ENCODE measurements around the gene NT5E. TPM values are rescaled to one million over a fixed set of nuclear protein-coding genes. Genes with fewer than 3 reads are reported as not detected.

The NT5E gene
- total and polyA plus RNA-seq, 2 donors (not counting 3 experiments of a cell fraction or from before 2014, with no cell fraction given): 59.3 to 115 TPM

GRCh38 chr6:85425997-85426396 lies 23.9 kb upstream of the NT5E start:
- no peaks in the 10 kb centered on the region for H3K79me2 ChIP-seq (ENCODE audit: control insufficient read depth, insufficient read depth, low read length)
- no peak overlapping the region for H3K4me2 ChIP-seq (ENCODE audit: insufficient read depth, low read length)
- no peak overlapping the region for H3K9ac ChIP-seq (replicated peaks; ENCODE audit: extremely low read depth, insufficient read depth, low read length)
- intact Hi-C loops (cut with micrococcal nuclease): no loop called here
- H4K20me1 ChIP-seq (replicated peaks; ENCODE audit: control insufficient read depth, extremely low read depth, insufficient read depth, low read length): no peaks in the 10 kb centered on the region
- no peak overlapping the region for H2AFZ ChIP-seq (ENCODE audit: low read depth, low read length)
- H3K36me3 ChIP-seq (ENCODE audit: control insufficient read depth in 2 of 2, extremely low read depth in 1 of 2, insufficient read depth in 2 of 2, low read length in 2 of 2): no peaks in the 10 kb centered on the region
- no peaks in the 10 kb centered on the region for H3K27me3 ChIP-seq (ENCODE audit: control insufficient read depth in 2 of 2, insufficient read depth in 2 of 2, low read length in 2 of 2)
- H3K9me1 ChIP-seq (replicated peaks; ENCODE audit: control insufficient read depth, extremely low read depth, insufficient read depth, low read length): no peaks in the 10 kb centered on the region
- no peak overlapping the region for H3K27ac ChIP-seq (ENCODE audit: insufficient read depth, low read depth, low read length)
- no peaks in the 10 kb centered on the region for H3K9me3 ChIP-seq (replicated peaks; ENCODE audit: control insufficient read depth, insufficient read depth, low read length)
- no peak overlapping the region for H3K4me3 ChIP-seq (replicated peaks in 1 of 3; ENCODE audit: insufficient read depth in 1 of 3, low read depth in 1 of 3, low read length in 3 of 3)
- dilution Hi-C loops (cut with MboI; ENCODE audit: extremely low pct_ligation_motif_present, low sequenced_read_pairs): no loop called here
- H3K4me1 ChIP-seq (ENCODE audit: control insufficient read depth, extremely low read depth, insufficient read depth, low read length): peaks cover 2% of the 10 kb centered on the region
- no peak for TF ChIP-seq CTCF (IDR thresholded peaks at IDR 0.05; ENCODE audit: extremely low read depth in 1 of 2, insufficient read depth in 1 of 2, low read depth in 1 of 2, low read length in 2 of 2)
- TF ChIP-seq MYC (IDR thresholded peaks at IDR 0.05; ENCODE audit: low read depth, low read length): no peak
- no peak for TF ChIP-seq POLR2AphosphoS5 (IDR thresholded peaks at IDR 0.05; ENCODE audit: insufficient read depth, low read depth, low read length)
- TF ChIP-seq MAX (IDR thresholded peaks at IDR 0.05; ENCODE audit: insufficient read depth, insufficient read length): no peak
- no peak for TF ChIP-seq JUN (IDR thresholded peaks at IDR 0.05; ENCODE audit: borderline replicate concordance, insufficient read depth, insufficient read length, low read depth)
- no peak for TF ChIP-seq GATA2 (IDR thresholded peaks at IDR 0.05; ENCODE audit: insufficient read depth, insufficient read length, low read depth, low read length)
- TF ChIP-seq EZH2 (IDR thresholded peaks at IDR 0.05; ENCODE audit: borderline replicate concordance, low read depth, low read length, severe bottlenecking): no peak
- TF ChIP-seq FOS (IDR thresholded peaks at IDR 0.05; ENCODE audit: borderline replicate concordance, insufficient read depth, low read length): no peak
- no peak for TF ChIP-seq POLR2A (IDR thresholded peaks at IDR 0.05; ENCODE audit: low read depth, low read length)
- DNase-seq (ENCODE audit: low read depth, low spot score) (no peak), FAIRE-seq (no peak)
- ChIA-PET CTCF (interaction anchor here (1.0 to 1.5 kb wide), 3 partner anchors 9 to 57 kb away, joined by 3 read pairs; no protein-coding TSS in a partner anchor), POLR2A (no interaction called here)
- BruUV-seq (replicated peaks): no TSS peak
